OCI-M1 (cell line): ENCODE results near the gene GEMIN5.

ENCODE experiments used
- DNase-seq: peaks from one replicate; lab custom pipeline; 2025; lab: John Stamatoyannopoulos, UW

GEMIN5 gene

GRCh38 chr5:154850255-154851062 lies 87.6 kb downstream of the GEMIN5 start, which contains the start of gene FAXDC2:
TSS of gene FAXDC2 (minus strand) at chr5:154850603. CDS start at chr5:154838178, 12,425 bp downstream.
- peak; percentile 52 for DNase-seq

DNA sequence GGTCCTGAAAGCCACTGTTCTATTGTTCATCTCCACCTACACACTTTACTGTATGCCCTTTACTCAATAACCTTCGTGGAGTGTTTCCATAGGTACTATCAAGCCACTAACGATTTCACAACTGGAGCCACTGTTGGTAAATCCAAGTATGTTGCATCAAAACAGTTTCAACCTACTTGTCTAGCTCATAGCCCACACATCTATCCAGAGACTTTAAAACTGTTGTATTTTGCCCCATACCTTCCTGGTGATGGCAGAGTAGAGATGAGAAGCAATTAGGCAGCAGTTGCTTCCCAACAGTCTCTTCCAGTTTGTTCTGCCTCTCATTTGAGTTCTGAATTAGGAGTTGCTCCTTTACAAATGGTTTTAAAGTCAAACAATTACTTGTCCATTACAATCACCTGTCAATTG lies 88.2 kb downstream of the GEMIN5 start:
- DNase-seq = peak; percentile 66

DNA sequence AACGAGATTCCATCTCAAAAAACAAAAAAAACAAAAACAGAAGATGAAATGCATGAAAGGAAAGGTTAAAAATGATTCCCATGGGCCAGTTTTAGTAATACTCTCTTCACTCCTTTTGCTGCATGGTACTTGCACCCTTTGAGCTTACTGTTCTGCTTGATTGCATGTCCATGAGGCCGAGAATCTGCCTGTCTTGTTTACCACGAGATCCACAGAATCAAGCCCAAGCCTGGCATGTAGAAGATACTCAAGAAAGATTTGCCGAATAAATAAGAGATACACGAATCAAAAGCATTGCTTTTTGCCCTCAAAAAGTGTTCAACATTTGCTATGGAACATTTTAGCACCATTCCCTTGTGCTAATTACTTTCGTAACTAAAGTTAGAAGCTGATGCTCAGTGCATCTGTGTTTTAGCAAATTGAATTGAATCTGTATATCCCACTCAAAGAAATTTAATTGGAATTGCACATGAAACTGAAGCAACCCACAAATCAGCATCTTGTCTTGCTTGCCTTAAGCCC lies 88.7 kb downstream of the GEMIN5 start:
- DNase-seq = no peak

DNA sequence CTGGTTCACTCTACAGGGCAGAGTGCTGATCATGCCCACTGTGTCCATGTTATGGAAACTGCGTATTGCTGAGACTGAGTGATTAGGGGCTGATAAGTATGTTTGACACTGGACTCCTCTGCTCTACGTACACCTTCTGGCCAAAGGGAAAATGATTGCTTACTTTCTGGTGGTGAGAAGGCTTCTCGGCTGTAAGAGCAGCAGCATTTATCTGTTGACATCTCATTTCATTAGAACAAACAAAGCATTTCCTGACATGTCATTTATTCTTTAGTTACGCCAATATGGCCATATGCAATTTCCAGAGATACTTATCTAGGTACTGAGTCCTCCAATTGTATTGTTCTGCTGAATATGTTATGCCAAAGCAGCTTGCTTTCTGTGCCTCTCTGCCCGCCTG lies 93.2 kb downstream of the GEMIN5 start:
- DNase-seq = no peak

GRCh38 chr5:154842689-154843530 lies 95.1 kb downstream of the GEMIN5 start:
- no peak for DNase-seq

- no peak for DNase-seq
Measured at GRCh38 chr5:154841273-154841661, 96.7 kb downstream of the GEMIN5 start.

DNA sequence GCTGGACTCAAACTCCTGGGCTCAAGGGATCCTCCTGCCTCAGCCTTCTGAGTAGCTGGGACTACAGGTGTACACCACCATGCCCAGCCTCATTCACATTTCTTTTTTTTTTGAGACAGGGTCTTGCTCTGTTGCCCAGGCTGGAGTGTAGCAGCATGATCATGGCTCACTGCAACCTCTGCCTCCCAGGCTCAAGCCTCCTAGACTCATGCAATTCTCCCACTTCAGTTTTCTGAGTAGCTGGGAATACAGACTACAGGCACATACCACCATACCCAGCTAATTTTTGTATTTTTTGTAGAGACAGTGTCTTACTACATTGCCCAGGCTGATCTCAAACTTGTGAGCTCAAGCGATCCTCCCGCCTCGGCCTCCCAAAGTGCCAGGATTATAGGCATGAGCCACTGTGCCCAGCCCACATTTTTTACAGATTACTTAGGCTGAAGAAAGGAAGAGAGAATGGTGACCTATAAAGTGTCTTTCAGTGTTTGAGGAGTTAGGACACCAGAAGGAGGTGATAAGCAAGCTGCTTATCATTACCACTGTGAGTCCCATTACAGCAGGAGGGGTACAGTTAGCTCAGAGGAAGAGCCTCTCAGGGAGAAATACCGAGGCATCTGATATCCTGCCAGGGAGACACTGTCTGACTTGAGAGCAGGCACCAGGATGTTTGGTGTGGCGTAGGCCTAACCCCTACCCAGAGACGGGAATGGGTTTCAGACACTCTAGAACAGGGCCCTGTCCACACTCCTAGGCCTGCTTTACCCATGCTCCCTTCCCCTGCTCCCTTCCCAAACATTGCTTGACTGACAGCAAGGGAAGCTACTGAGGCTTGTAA lies 97.4 kb downstream of the GEMIN5 start:
- DNase-seq = peak; percentile 94
